GM12865 (cell line): ENCODE data around the gene TARP.
A peak's percentile ranks its signal among the peaks of the same experiment; 100 is the strongest.
"Not testable (repeated sequence)": the region's sequence is repeated elsewhere in the genome, so short reads cannot be mapped to it uniquely, and the experiment has no call there.

Experiments used
- DNase-seq: peaks from one replicate; pipeline ENCODE4 v3.0.0; 2010; ENCODE audit warnings: low read depth
- H3K4me3 ChIP-seq: 2 replicates; pipeline ENCODE4 v1.5.1; 2011; ENCODE audit warnings: mild to moderate bottlenecking, low read depth, low read length, control low read depth
- CTCF ChIP-seq: IDR thresholded peaks from 2 replicates; pipeline ENCODE4 v1.5.1; 2011; ENCODE audit warnings: low read length, control low read depth, low read depth, inconsistent platforms; ENCODE audit not compliant: insufficient read depth; ENCODE audit errors: missing control alignments

Gene TARP

GRCh38 chr7:38280707-38281106, 7.3 kb upstream of the TARP start:
- H3K4me3 ChIP-seq = no peak overlapping the region
- no peak for TF ChIP-seq CTCF
- DNase-seq = no peak

GRCh38 chr7:38280000-38280399, 6.6 kb upstream of the TARP start:
- no peak for TF ChIP-seq CTCF
- no peak overlapping the region for H3K4me3 ChIP-seq
- DNase-seq = no peak

- DNase-seq = no peak
- TF ChIP-seq CTCF = no peak
- no peak overlapping the region for H3K4me3 ChIP-seq
These were observed 2.9 kb upstream of the TARP start for GRCh38 chr7:38276096-38276877.

- no peak for TF ChIP-seq CTCF
- no peak overlapping the region for H3K4me3 ChIP-seq
- DNase-seq = no peak
These were observed 1.6 kb upstream of the TARP start for GRCh38 chr7:38274927-38275620.

- TF ChIP-seq CTCF = no peak
- H3K4me3 ChIP-seq = no peak overlapping the region
- no peak for DNase-seq
These were observed 1.1 kb upstream of the TARP start for GRCh38 chr7:38274486-38274885.

- DNase-seq = peak; percentile 35
These were observed 3.0 kb downstream of the TARP start for GRCh38 chr7:38270405-38270804.

GRCh38 chr7:38269704-38270346, 3.6 kb downstream of the TARP start:
- H3K4me3 ChIP-seq, DNase-seq: not testable (repeated sequence)

More at GRCh38 chr7:38270405-38270804, 3.0 kb downstream of the TARP start:
- H3K4me3 ChIP-seq = not testable (repeated sequence)

GRCh38 chr7:38265958-38266357, 7.5 kb downstream of the TARP start:
- DNase-seq, H3K4me3 ChIP-seq: not testable (repeated sequence)

GRCh38 chr7:38264602-38265001, 8.8 kb downstream of the TARP start:
- not testable (repeated sequence) for DNase-seq, H3K4me3 ChIP-seq

GRCh38 chr7:38263274-38263673, 10.2 kb downstream of the TARP start:
- DNase-seq, H3K4me3 ChIP-seq: not testable (repeated sequence)
